Left lobe of liver (tissue), 2 donors: ENCODE measurements around the gene STMN1. TPM values are rescaled to one million over a fixed set of nuclear protein-coding genes. Genes with fewer than 3 reads are reported as not detected.
"Not testable (repeated sequence)": the region's sequence is repeated elsewhere in the genome, so short reads cannot be mapped to it uniquely, and the experiment has no call there.

Experiments
- ATAC-seq: fragments of 200-7000 bp; cut with Tn5 transposase; one replicate; pipeline ENCODE4 v1.9.1; 2020; ENCODE audit warnings: mild to moderate bottlenecking, moderate library complexity
- DNase-seq: peaks from one replicate; pipeline ENCODE4 v3.0.0-alpha.2; 2020; ENCODE audit warnings: low spot score
- total RNA-seq: library from RNA; stranded (reverse); gene quantifications from one replicate; pipeline ENCODE4 v1.2.1, GENCODE V29; 2021
- donor health status: DM: no; HTN: no; CAD: no; lungs with moderate emphysema.
- donor health status: DM: no; HTN: yes; CAD: no.

STMN1 gene
- total RNA-seq: 5.2 TPM

GRCh38 chr1:25905680-25906643 is at the start of gene STMN1:
Gene STMN1, minus strand, starts transcription at chr1:25906419. Its CDS starts 1,743 bp downstream, at chr1:25904676.
- peak; percentile 87 for ATAC-seq

GRCh38 chr1:25955553-25955952 is 49.3 kb upstream of the STMN1 start:
- DNase-seq: no peak
- no peak for ATAC-seq

More at GRCh38 chr1:25905680-25906643, at the start of gene STMN1:
- peak; percentile 88 for DNase-seq

GRCh38 chr1:25954282-25954938 is 48.2 kb upstream of the STMN1 start:
- no peak for DNase-seq
- ATAC-seq: no peak

DNA sequence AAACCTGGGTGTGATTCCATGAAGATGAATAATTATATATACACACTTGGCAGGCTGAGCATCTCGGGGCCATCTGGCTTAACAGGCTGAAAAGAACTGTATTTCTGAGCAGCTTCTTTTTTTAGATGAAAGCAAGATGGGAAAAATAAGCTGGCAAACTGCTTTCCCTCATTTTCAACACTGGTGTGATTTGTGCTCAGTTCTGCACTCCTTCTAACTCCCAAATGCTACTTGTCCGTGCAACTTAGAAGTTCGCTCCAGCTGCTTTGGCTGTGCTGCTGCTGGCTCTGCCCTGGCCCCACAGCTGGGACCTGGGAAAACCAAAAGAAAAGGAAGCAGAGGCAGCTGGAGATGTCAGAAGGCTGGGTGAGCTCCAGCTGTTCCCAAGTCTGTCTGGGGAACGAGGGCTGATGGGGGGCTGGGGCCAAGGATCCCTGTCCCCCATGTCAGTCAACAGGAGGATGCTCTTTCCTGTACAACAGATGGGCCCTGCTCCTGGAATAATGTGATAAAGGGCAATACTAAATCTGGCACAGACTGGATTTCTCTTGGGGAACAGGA is 46.7 kb upstream of the STMN1 start:
- DNase-seq (no peak), ATAC-seq (no peak)

- no peak for DNase-seq
- no peak for ATAC-seq
Measured at GRCh38 chr1:25948641-25949040, 42.4 kb upstream of the STMN1 start.

DNA sequence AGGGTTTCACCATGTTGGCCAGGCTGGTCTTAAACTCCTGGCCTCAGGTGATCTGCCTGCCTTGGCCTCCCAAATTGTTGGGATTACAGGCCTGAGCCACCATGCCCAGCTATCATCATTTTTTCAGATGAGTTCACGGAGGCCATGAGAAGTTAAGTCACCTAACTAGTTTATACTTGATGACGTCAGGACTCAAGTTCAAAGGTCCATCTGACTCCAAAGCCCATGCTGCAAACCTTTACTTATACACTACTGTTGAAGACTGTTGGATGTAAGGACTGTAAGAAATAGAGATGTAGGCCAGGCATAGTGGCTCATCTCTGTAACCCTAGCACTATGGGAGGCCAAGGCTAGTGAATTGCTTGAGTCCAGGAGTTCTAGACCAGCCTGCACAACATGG is 40.8 kb upstream of the STMN1 start:
- no peak for DNase-seq
- no peak for ATAC-seq

DNA sequence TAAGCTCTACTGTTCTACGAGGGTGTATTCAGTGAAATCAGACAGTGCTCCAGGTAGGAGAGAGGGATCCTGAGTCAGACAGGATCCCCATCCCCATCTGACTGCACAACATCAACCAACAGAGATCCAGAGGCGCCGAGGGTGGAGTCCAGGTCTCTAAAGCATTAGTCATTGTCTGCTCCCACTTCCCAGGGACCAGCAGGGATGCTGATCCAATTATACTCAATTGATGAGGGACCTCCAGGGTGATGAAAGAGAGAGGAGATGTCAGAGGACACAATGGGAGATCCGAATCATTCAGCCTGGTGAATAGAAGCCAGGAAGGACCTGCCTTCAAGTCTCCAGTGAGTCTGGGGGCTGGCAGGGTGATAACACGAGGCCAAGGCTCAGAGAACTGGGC is 39.5 kb upstream of the STMN1 start:
- DNase-seq (no peak), ATAC-seq (no peak)

- DNase-seq: no peak
- ATAC-seq: no peak
Measured at GRCh38 chr1:25944986-25945385, 38.8 kb upstream of the STMN1 start.

- not testable (repeated sequence) for DNase-seq, ATAC-seq
Measured at GRCh38 chr1:25943511-25943910, 37.3 kb upstream of the STMN1 start.

DNA sequence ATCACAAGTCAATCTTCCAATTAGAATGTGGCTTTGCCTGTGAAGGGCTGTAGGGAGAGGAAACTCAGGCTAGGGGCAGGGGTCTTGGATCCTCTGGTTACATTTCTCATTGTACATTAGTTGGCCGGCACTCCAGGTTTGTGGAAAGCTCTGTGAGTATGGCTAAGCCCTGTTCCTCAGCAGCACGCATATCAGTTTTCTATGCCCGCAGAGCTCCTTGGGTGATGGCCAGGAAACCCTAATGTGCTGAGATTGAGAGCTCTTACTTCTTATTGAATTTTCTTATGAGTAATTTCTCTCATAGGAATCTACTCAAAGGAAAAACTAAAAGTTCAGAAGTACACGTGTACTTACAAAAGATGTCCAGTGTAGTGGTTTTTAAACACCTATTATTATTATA is 30.7 kb upstream of the STMN1 start:
- no peak for ATAC-seq
- no peak for DNase-seq

GRCh38 chr1:25933479-25934365 is 27.5 kb upstream of the STMN1 start:
- DNase-seq: no peak
- no peak for ATAC-seq

- DNase-seq, ATAC-seq: not testable (repeated sequence)
Measured at GRCh38 chr1:25932811-25933400, 26.7 kb upstream of the STMN1 start.

DNA sequence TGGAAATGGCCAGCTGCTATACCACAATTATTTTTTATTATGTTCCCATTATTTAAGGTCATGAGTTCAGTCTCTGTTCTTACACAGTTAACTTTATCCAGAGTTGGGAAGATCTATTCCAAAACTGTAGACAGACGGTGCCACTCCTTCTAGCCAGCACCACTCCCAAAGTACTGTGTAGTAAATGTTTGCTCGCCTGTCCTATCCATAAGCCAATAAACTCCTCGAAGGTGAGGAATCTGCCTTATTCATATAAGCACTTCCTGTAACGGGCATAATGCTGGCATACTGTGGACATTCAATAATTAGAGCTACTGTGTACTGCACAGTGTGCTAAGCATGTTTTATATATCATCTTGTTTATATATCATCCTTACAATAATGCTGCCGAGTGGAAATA is 26.1 kb upstream of the STMN1 start:
- DNase-seq (no peak), ATAC-seq (no peak)

DNA sequence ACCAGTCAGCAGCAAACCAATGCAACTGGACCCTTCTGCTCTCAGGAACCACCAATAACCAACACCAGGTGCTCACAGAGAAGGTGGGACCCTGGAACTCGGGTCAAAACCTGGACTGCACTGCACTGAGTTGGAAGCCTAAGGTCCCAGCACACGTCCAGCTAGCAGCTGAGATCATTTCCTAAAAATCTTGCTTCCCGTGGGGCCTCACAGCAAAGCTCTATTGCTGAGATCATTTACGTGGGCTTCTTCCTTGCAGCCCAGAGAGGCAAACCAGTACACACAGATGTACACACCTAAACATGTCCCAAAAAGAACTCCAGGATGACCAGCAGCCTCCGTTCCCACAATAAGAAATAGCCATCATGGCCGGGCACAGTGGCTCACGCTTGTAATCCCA is 22.8 kb upstream of the STMN1 start:
- ATAC-seq (no peak), DNase-seq (no peak)

DNA sequence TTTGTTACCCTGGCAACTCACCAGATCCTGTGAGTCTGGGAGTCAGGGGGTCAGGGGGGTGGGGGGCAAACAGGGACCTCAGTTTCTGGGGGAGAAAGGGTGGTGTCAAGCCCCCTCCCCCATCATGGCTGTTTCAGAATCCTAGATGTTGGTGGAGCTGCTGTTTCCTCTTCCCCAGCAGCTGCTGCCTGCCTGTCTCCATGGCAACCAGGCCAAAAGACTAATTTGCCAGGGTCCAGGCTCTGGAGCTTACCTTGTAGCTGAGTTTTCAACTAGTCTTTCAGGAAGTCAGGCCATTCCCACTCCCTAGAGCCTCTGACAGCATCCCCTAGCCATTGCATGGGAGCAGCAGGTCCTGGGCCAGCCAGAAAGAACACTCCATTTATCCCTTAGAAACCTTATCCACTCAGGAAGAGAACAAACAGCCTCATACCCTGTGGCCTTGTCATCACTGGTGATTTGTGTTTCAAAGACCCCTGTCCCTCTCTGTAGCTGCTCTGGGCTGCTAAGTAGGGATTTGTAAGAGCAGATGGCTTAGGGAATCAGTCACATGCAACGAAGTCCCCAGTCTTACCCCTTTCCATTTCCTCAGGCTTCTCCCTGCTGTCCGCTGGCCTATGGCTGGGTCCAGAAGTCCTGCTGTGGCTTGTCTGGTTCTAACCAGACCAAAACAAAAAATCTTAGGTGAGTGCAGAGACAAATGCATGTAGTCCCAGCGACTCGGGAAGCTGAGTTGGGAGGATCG is 21.5 kb upstream of the STMN1 start:
- DNase-seq (no peak), ATAC-seq (no peak)

GRCh38 chr1:25926731-25927496 is 20.7 kb upstream of the STMN1 start:
- ATAC-seq (no peak), DNase-seq (no peak)

- ATAC-seq: no peak
Measured at GRCh38 chr1:25924454-25924853, 18.2 kb upstream of the STMN1 start.

DNA sequence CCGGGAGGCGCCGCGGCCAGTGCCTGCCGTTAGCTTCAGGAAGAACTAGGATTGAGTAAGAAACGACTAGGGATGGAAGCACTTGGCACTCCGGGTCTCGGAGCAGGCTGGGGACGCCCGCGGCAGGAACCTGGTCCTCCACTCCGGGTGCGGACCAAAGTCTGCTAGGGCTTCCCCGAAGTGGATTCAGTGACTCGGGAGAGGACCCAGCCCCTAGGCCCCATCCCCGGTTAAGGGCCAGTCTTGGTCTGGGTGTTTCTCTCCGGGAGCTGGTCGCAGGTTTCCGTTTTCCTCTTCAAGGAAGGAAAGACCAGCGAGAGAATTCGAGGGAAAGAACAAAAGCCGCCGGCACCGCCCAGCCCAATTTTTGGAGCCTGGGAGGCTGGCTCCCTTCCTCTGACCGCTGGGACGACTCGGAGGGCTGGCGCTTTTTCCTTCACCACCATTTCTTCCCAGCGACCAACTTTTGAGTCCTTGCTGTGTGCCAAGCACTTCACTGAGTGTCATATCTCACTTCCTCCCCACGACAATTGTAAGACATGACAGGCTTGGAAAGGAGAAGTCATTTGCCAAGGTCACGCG is 16.8 kb upstream of the STMN1 start:
- DNase-seq: peak; percentile 49
- ATAC-seq: peak; percentile 74

More at GRCh38 chr1:25924454-25924853, 18.2 kb upstream of the STMN1 start:
- DNase-seq: no peak
